HG03139 (cell line): ENCODE data around the gene AP2A1.
A peak's percentile ranks its signal among the peaks of the same experiment; 100 is the strongest.

Source experiments
- ATAC-seq: cut with Tn5 transposase; IDR thresholded peaks from one replicate; pipeline ENCODE4 v1.9.1; 2021; ENCODE audit not compliant: unreplicated experiment

Gene AP2A1

GRCh38 chr19:49766007-49766929 is 533 bp upstream of the AP2A1 start:
- ATAC-seq: peak; percentile 84

DNA sequence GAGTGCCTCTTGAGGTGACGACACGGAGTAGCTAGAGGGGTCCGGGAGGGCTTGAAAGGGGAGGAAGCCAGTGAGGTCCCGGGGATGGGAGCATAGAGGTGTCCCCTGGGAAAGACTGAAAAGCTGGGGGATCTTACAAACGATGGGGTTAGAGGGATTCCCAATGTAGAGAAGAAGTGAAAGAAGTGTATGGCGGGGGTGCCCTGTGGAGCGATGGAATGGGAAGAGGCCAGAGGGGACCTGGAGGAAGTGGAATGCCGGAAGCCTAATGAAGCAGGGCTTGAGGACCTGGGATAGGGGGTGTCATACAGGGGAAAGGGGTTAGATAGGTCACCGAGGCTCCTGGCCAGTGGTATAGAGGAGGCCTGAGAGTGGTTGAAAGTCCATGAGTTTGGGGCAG is 580 bp downstream of the AP2A1 start:
- ATAC-seq: no peak

GRCh38 chr19:49767967-49768581 is 1.3 kb downstream of the AP2A1 start:
- no peak for ATAC-seq

DNA sequence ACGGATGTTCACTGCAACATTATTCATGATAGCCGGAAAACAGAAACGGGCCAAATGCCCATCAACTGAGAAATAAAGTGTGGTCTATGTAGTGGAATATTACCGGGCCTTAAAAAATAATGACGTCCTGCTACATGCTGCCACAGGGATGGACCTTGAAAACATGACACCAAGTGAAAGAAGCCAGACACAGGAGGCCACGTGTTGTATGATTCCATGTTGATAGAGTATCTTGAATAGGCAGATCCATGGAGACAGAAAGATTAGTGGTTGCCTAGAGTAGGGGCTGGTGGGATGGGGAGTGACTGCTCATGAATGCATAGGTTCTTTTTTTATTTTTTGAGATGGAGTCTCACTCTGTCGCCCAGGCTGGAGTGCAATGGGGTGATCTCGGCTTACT is 3.7 kb downstream of the AP2A1 start:
- ATAC-seq: no peak

DNA sequence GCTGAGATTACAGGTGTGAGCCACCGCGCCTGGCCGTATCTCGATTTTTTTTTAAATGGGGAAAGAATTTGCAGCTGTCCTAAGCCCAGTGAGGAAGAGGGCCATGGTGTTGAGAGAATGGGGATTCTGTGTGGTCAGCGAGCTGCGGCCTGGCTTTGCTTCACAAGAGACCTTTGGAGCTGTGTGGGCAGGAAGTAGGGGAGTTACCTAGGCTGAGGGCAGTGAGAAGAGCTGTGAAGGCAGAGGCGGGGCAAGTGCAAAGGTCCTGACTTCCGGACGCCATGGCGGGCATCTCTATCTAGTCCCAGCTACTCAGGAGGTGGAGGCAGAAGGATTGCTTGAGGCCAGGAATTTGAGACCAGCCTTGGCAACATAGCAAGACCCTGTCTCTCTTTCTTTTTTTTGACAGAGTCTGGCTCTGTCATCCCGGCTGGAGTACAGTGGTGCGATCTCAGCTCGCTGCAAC is 4.9 kb downstream of the AP2A1 start:
- no peak for ATAC-seq

- ATAC-seq: no peak
Observed at GRCh38 chr19:49772850-49773432, 6.1 kb downstream of the AP2A1 start.

- no peak for ATAC-seq
Observed at GRCh38 chr19:49773663-49774350, 7.0 kb downstream of the AP2A1 start.

GRCh38 chr19:49774969-49775368 is 8.2 kb downstream of the AP2A1 start:
- no peak for ATAC-seq

DNA sequence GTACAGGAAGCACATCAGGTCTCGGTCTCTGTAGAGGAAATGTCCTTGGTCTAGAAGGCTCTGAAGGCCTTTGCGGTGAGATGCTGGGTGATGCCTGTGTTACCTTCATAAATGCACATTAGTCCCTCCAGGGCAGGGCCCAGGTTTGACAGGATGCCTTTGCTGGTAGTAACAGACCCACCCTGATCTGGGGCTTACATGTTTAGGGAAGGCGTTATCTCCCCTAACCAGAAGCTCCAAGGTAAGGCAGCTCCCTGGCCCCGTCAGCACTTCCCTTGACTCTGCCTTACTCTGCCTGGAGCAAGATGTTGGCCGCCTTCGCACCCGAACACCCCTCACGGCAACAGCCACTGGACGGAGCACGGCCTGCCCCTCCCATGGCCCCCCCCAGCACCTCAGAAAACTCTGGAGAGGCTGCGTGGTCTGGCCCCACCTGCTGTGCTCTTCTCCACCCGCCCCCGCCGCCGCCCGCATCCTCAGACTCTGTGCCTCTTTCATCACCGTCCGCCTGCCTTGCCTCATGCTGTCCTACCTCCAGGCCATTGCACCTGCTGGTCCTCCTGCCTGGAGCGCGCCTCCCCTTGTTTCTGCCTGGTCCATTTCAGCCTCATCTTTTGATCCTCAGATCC is 9.1 kb downstream of the AP2A1 start:
- ATAC-seq: no peak

DNA sequence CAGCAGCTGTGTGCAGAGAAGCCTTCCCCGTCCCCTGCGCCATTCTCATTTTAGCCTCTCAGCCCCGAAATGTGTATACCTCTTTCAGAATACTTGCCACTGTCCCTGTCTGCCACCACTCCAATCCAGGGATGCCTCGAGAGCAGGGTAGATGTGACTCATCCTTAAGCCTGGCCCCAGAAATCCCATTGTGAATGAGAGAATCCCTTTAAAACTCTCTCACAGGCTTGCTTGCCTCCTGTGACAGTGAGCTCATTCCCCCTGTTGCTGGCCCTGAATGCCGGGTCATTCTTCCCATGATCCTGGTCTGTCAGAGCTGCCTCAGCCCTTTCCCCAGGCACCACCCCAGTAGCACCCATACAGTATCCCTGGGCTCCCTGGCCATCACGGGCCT is 9.6 kb downstream of the AP2A1 start:
- no peak for ATAC-seq

- ATAC-seq: no peak
Observed at GRCh38 chr19:49779731-49780555, 13.1 kb downstream of the AP2A1 start.

- no peak for ATAC-seq
Observed at GRCh38 chr19:49780861-49781260, 14.1 kb downstream of the AP2A1 start.

DNA sequence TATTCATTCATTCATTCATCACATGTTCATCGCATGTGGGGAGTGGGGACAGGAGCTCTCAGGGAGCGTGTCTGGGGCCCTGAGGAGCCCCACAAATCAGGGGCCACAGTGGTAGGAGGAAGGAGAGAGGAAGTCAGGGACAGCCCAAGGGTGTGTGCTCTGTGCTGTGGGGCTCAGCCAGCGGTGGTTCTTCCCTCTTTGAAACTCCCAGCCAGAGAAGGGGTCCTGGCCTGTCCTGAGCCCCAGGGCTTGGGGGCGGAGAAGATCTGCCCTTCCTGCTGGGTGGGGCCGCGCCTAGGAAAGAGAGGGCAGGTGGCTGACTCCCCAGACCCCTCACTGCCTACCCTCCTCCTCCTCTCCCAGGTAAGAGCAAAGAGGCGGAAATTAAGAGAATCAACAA is 14.6 kb downstream of the AP2A1 start:
- no peak for ATAC-seq

DNA sequence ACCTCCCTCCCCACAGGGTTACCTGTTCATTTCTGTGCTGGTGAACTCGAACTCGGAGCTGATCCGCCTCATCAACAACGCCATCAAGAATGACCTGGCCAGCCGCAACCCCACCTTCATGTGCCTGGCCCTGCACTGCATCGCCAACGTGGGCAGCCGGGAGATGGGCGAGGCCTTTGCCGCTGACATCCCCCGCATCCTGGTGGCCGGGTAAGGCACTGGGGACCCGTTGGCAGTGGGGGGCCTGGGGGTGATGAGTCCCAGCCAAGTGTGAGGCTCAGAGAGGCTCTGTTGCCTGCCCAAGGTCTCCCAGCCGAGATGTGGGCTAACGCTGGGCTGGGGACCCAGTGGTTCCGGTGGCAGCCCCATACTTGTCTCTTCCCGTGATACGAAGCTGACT is 15.7 kb downstream of the AP2A1 start:
- no peak for ATAC-seq

- no peak for ATAC-seq
Observed at GRCh38 chr19:49786376-49786820, 19.6 kb downstream of the AP2A1 start.

DNA sequence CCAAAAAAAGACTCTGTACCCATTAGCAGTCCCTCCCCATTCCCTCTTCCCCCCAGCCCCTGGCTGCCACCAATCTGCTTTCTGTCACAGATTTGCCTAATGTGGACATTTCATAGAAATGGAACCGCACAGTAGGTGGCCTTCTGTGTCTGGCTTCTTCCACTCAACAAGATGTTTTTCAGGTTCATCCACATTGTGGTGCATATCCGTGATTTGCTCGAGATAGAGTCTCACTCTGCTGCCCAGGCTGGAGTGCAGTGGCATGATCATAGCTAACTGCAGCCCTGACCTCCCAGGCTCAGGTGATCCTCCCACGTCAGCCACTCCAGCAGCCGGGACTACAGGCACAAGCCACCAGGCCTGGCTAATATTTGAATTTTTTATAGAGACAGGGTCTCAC is 20.9 kb downstream of the AP2A1 start:
- ATAC-seq: no peak

DNA sequence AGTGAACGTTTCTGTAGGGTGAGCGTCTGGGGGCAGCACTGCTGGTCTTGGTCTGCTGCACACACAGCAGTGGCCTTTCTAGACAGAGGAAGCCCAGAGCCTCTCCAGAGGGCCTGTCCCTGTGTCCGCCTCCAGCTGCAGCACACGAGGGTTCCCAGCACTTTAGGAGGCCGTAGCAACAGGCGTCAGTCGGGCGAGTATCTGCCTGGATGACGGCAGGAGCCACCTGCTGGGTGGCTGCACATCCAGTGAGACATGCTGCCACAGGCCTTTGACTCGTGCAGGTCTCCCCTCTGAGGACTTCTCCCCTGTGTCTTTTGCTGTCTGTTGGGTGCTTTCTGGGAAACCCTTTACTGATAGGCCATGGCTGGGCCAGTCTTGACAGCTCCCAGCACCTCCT is 22.1 kb downstream of the AP2A1 start:
- no peak for ATAC-seq

GRCh38 chr19:49790866-49791265 is 24.1 kb downstream of the AP2A1 start:
- ATAC-seq: no peak

DNA sequence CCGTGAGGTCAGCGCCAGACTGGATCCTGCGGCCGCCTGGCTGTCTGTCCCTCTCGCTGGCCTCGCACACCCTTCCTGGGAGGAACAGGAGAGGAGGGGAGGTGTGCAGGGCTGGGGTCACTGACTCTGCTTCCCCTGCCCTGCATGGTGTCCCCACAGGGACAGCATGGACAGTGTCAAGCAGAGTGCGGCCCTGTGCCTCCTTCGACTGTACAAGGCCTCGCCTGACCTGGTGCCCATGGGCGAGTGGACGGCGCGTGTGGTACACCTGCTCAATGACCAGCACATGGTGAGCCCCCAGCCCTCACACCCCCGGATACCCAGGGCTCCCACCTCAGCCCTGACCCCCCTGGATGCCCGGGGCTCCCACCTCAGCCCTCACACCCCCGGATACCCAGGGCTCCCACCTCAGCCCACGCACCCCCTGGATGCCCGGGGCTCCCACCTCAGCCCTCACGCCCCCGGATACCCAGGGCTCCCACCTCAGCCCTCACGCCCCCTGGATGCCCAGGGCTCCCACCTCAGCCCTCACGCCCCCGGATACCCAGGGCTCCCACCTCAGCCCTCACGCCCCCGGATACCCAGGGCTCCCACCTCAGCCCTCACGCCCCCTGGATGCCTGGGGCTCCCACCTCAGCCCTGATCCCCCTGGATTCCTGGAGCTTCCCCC is 25.1 kb downstream of the AP2A1 start:
- ATAC-seq: no peak
